PC-3 (cell line): ENCODE measurements around the gene UBE2L3. TPM values are rescaled to one million over a fixed set of nuclear protein-coding genes. Genes with fewer than 3 reads are reported as not detected.
"Not testable (repeated sequence)": the region's sequence is repeated elsewhere in the genome, so short reads cannot be mapped to it uniquely, and the experiment has no call there.

Experiments used
- ATAC-seq: fragments of 200-7000 bp; cut with Tn5 transposase; 2 replicates; pipeline ENCODE4 v1.9.1; 2020; ENCODE audit warnings: mild to moderate bottlenecking, moderate library complexity
- BruUV-seq: library from RNA; stranded (reverse); fragments of 400-500 nt; replicated peaks from 2 replicates; lab custom pipeline; 2021; lab: Mats Ljungman, UMichigan
- CTCF ChIA-PET: fragments of 300-600 bp; sonication (Branson Sonifier 250); formaldehyde crosslinking; loops from one replicate; lab custom pipeline; 2022; ENCODE audit warnings: antibody characterized with exemption; lab: Charles Lee
- POLR2A ChIA-PET: fragments of 300-600 bp; sonication (Branson Sonifier 250); formaldehyde crosslinking; loops from one replicate; lab custom pipeline; 2022; ENCODE audit warnings: antibody characterized with exemption; ENCODE audit not compliant: unreplicated experiment; lab: Charles Lee
- DNase-seq: peaks from one replicate; pipeline ENCODE4 v3.0.0-alpha.2; 2015
- H2AFZ ChIP-seq: fragments of 300-600 bp; sonication (generic); 2 replicates; pipeline ENCODE4 v1.6.0; 2016; ENCODE audit warnings: antibody characterized with exemption, low read length
- H3F3A ChIP-seq: fragments of 300-600 bp; sonication (generic); one replicate; pipeline ENCODE4 v1.6.0; 2017; ENCODE audit warnings: antibody characterized with exemption, low read length, control low read depth, mild to moderate bottlenecking; ENCODE audit not compliant: unreplicated experiment
- H3K27ac ChIP-seq: fragments of 300-600 bp; sonication (generic); 2 replicates; pipeline ENCODE4 v1.5.1; 2016; ENCODE audit warnings: mild to moderate bottlenecking, low read length
- H3K27me3 ChIP-seq: fragments of 300-600 bp; sonication (generic); 2 replicates; pipeline ENCODE4 v1.6.1; 2016; ENCODE audit warnings: low read length, mixed read lengths
- H3K36me3 ChIP-seq: fragments of 300-600 bp; sonication (generic); 2 replicates; pipeline ENCODE4 v1.6.1; 2016; ENCODE audit warnings: low read depth, mixed run types, low read length, mixed read lengths
- H3K4me1 ChIP-seq: fragments of 300-600 bp; sonication (generic); 2 replicates; pipeline ENCODE4 v1.5.1; 2016; ENCODE audit warnings: low read length; ENCODE audit not compliant: insufficient read depth
- H3K4me2 ChIP-seq: fragments of 300-600 bp; sonication (generic); 2 replicates; pipeline ENCODE4 v1.6.0; 2016; ENCODE audit warnings: low read length
- H3K4me3 ChIP-seq: fragments of 300-600 bp; sonication (generic); 2 replicates; pipeline ENCODE4 v1.5.1; 2016; ENCODE audit warnings: mild to moderate bottlenecking, low read length, mixed read lengths
- H3K79me2 ChIP-seq: fragments of 300-600 bp; sonication (generic); 2 replicates; pipeline ENCODE4 v1.6.1; 2017; ENCODE audit warnings: low read length, mixed read lengths
- H3K9ac ChIP-seq: fragments of 300-600 bp; sonication (generic); 2 replicates; pipeline ENCODE4 v1.6.0; 2016; ENCODE audit warnings: mild to moderate bottlenecking, low read length
- H3K9me2 ChIP-seq: fragments of 300-600 bp; sonication (generic); replicated peaks from 2 replicates; pipeline ENCODE4 v1.6.1; 2016; ENCODE audit warnings: mixed run types, low read length, mixed read lengths
- H3K9me3 ChIP-seq: fragments of 300-600 bp; sonication (generic); 2 replicates; pipeline ENCODE4 v1.6.1; 2016; ENCODE audit warnings: low read length, mixed read lengths
- H4K20me1 ChIP-seq: fragments of 300-600 bp; sonication (generic); 2 replicates; pipeline ENCODE4 v1.6.1; 2016; ENCODE audit warnings: low read length, mixed read lengths
- EZH2 ChIP-seq: fragments of 300-600 bp; sonication (generic); IDR thresholded peaks from one replicate; pipeline ENCODE4 v1.6.1; 2017; ENCODE audit warnings: antibody characterized with exemption, mild to moderate bottlenecking, low read length; ENCODE audit not compliant: unreplicated experiment
- EZH2phosphoT487 ChIP-seq: fragments of 300-600 bp; sonication (generic); IDR thresholded peaks from 2 replicates; pipeline ENCODE4 v1.6.1; 2018; ENCODE audit warnings: mild to moderate bottlenecking, antibody characterized with exemption, low read length, borderline replicate concordance
- intact Hi-C: fragments of 100-400 bp; cut with micrococcal nuclease; formaldehyde crosslinking; loops from 2 replicates; pipeline ENCODE4 v1.9.0; 2023
- total RNA-seq: library from RNA; depleted of rRNA; stranded (reverse); fragments of >200 nt; gene quantifications from 2 replicates; pipeline ENCODE4 v1.2.3, GENCODE V29; 2014
- TF ChIP-seq, protein P1 (sequence below): fragments of 300-600 bp; sonication (generic); conservative IDR thresholded peaks from 2 replicates; pipeline ENCODE4 v1.5.1; 2017; ENCODE audit warnings: antibody characterized with exemption, low read depth, mild to moderate bottlenecking, low read length

UBE2L3 gene
- total RNA-seq, 1 experiment from 2014 or later, result 72.0 TPM

DNA sequence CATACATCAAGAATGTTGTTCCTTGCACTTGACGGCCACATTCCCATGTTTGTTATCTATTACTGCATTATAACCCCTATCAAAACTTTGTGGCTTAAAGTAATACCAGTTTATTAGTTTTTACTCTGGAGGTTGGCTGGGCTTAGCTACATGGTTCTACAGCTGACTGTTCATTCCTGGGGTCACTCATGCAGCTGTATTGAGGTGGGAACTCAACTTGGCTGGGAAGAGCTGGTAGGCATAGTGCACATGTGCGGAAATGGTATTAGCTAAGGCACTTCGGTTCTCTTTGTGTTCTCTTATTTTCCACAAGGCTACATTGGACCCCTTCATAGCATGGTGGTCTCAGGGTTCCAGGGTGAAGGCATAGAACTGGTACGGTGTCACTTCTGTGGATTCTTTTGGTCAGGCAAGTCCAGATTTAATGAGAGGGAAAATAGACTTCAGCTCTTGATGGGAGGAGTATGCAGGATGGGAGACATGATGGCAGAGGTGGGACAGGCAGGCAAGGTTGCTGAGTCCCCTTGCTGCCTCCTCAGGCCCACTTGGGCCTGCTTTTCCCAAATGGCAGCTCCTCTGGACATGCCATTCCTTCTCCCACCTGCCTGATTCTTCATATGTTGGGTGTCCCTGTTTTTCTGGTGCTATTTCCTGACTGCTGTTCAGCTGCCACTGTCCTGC lies 46.2 kb downstream of the UBE2L3 start:
- TF ChIP-seq, protein P1, sequence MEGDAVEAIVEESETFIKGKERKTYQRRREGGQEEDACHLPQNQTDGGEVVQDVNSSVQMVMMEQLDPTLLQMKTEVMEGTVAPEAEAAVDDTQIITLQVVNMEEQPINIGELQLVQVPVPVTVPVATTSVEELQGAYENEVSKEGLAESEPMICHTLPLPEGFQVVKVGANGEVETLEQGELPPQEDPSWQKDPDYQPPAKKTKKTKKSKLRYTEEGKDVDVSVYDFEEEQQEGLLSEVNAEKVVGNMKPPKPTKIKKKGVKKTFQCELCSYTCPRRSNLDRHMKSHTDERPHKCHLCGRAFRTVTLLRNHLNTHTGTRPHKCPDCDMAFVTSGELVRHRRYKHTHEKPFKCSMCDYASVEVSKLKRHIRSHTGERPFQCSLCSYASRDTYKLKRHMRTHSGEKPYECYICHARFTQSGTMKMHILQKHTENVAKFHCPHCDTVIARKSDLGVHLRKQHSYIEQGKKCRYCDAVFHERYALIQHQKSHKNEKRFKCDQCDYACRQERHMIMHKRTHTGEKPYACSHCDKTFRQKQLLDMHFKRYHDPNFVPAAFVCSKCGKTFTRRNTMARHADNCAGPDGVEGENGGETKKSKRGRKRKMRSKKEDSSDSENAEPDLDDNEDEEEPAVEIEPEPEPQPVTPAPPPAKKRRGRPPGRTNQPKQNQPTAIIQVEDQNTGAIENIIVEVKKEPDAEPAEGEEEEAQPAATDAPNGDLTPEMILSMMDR, result no peak
- no peak for TF ChIP-seq EZH2
- no peak for TF ChIP-seq EZH2phosphoT487
- no TSS peak for BruUV-seq
- DNase-seq, result no peak
- Histone ChIP-seq H3K9me2 (no peaks in the 10 kb centered on the region), H3K27ac (no peak overlapping the region), H3K27me3 (no peaks in the 10 kb centered on the region), H3K9me3 (no peaks in the 10 kb centered on the region), H3K4me1 (no peaks in the 10 kb centered on the region; the same call in 1 of the 2 replicates), H3K79me2 (peaks cover 60% of the 10 kb centered on the region), H3K9ac (no peak overlapping the region), H4K20me1 (no peaks in the 10 kb centered on the region), H3F3A (no peaks in the 10 kb centered on the region), H3K36me3 (peaks cover 13% of the 10 kb centered on the region), H2AFZ (no peak overlapping the region), H3K4me2 (no peak overlapping the region), H3K4me3 (no peak overlapping the region)
- ChIA-PET CTCF (interaction anchor here (0.6 kb wide), 1 partner anchor 15 kb away, joined by 3 read pairs; no protein-coding TSS in a partner anchor), POLR2A (interaction anchor here (0.7 kb wide), 1 partner anchor 12 kb away, joined by 11 read pairs; no protein-coding TSS in a partner anchor)
- intact Hi-C loops, result no loop called here
- no peak for ATAC-seq

DNA sequence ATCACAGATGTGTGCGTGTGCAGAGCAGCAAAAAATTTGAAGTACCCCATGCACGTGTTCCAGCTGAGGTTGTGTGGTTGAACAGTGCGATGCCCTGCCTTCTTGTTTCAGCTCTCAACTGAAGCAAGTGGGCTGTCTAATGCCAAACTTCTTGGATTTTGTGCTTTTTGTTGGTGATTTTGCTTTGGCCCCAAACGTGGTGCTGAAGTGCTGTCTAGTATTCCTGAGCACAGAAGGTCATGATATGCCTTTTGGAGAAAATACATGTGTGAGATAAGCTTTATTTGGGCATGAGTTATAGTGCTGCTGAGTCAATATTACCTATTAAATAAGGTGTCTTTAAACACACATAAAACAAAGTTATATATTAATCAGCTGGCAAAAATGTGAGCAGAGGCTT lies 48.2 kb downstream of the UBE2L3 start:
- intact Hi-C loops, result no loop called here
- Histone ChIP-seq H4K20me1 (peaks cover 3% of the 10 kb centered on the region; the same call in 1 of the 2 replicates), H3K4me1 (no peaks in the 10 kb centered on the region; the same call in 1 of the 2 replicates), H3K36me3 (peaks cover 13% of the 10 kb centered on the region), H2AFZ (no peak overlapping the region), H3K27me3 (no peaks in the 10 kb centered on the region), H3K79me2 (peaks cover 63% of the 10 kb centered on the region), H3K9me3 (no peaks in the 10 kb centered on the region), H3K4me3 (no peak overlapping the region), H3K4me2 (no peak overlapping the region), H3F3A (no peaks in the 10 kb centered on the region), H3K9me2 (no peaks in the 10 kb centered on the region), H3K9ac (no peak overlapping the region), H3K27ac (no peak overlapping the region)
- TF ChIP-seq, protein P1, result no peak
- no peak for TF ChIP-seq EZH2phosphoT487
- no peak for TF ChIP-seq EZH2
- no TSS peak for BruUV-seq
- ChIA-PET CTCF (interaction anchor here (0.5 kb wide), 1 partner anchor 37 kb away, joined by 3 read pairs; no protein-coding TSS in a partner anchor), POLR2A (no interaction called here)
- DNase-seq (no peak), ATAC-seq (no peak)

DNA sequence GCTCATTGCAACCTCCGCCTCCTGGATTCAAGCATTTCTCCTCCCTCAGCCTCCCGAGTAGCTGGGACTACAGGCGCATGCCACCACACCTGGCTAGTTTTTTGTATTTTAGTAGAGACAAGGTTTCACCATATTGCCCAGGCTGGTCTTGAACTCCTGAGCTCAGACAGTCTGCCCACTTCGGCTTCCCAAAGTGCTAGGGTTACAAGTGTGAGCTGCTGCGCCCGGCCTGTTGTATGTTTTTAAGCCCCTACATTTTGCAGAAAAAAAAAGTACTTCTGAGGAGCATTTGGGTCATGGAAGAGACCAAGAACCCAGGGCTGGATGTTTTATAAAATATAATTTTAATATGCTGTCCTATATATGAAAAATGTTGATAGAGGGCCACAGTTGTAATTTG lies 49.8 kb downstream of the UBE2L3 start:
- H2AFZ ChIP-seq, H3F3A ChIP-seq, POLR2A ChIA-PET, DNase-seq, H3K4me1 ChIP-seq, H3K4me3 ChIP-seq, H3K27me3 ChIP-seq, H3K9me2 ChIP-seq, intact Hi-C loops, H3K9me3 ChIP-seq, H3K4me2 ChIP-seq, ATAC-seq, H3K27ac ChIP-seq, H3K36me3 ChIP-seq, H4K20me1 ChIP-seq, CTCF ChIA-PET, BruUV-seq, H3K9ac ChIP-seq: not testable (repeated sequence)
- peaks cover 64% of the 10 kb centered on the region for H3K79me2 ChIP-seq
